HepG2 (cell line): Measurements from ENCODE around the gene DNLZ.

Experiments used
- ELF1 ChIP-seq: sonication (generic); formaldehyde crosslinking; IDR thresholded peaks from 2 replicates; pipeline ENCODE4 v1.4.0; 2020; ENCODE audit warnings: missing genetic modification reagents
- ELF4 ChIP-seq: sonication (generic); formaldehyde crosslinking; IDR thresholded peaks from 2 replicates; pipeline ENCODE4 v1.5.0; 2020; ENCODE audit warnings: missing genetic modification reagents, mild to moderate bottlenecking, moderate library complexity, borderline replicate concordance
- SMAD1 ChIP-seq: sonication (generic); formaldehyde crosslinking; IDR thresholded peaks from 2 replicates; pipeline ENCODE4 v1.4.0; 2020; ENCODE audit warnings: missing genetic modification reagents, low read depth, mild to moderate bottlenecking, borderline replicate concordance
- ZNF883 ChIP-seq: sonication (generic); formaldehyde crosslinking; IDR thresholded peaks from 2 replicates; pipeline ENCODE4 v1.5.1; 2020; ENCODE audit warnings: mild to moderate bottlenecking, missing genetic modification reagents; ENCODE audit errors: not compliant biosample characterization
- ZSCAN30 ChIP-seq: sonication (generic); formaldehyde crosslinking; IDR thresholded peaks from 2 replicates; pipeline ENCODE4 v1.5.0; 2020; ENCODE audit warnings: mild to moderate bottlenecking, missing genetic modification reagents
- TF ChIP-seq, protein P1 (sequence below): IDR thresholded peaks from 2 replicates; pipeline ENCODE4 v1.6.1; 2016; ENCODE audit warnings: low read depth

DNA sequence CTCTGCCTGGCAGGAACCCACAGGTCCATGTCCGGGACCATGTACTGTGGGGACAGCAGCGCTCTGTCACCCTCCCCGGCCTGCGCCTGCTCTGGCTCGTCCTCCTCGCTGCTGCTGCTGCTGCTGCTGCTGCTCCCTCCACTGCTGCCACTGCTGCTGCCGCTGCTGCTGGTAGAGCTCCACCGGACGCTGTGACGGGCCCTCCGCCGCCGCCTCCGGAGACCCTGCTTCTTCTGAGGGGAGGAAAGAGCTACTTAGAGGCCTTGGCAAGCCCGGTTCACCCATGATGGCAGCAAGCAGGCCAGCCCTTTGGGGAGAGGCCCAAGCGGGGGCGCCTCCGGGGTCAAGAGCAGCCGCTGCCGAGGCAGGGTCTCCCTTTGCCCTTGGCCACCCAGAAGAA is 19.9 kb upstream of the DNLZ start:
- no peak for TF ChIP-seq ELF1 (CRISPR knock-in tag)
- no peak for TF ChIP-seq ZSCAN30 (CRISPR knock-in tag)
- TF ChIP-seq, protein P1, sequence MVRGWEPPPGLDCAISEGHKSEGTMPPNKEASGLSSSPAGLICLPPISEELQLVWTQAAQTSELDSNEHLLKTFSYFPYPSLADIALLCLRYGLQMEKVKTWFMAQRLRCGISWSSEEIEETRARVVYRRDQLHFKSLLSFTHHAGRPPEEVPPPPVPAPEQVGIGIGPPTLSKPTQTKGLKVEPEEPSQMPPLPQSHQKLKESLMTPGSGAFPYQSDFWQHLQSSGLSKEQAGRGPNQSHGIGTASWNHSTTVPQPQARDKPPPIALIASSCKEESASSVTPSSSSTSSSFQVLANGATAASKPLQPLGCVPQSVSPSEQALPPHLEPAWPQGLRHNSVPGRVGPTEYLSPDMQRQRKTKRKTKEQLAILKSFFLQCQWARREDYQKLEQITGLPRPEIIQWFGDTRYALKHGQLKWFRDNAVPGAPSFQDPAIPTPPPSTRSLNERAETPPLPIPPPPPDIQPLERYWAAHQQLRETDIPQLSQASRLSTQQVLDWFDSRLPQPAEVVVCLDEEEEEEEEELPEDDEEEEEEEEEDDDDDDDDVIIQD (CRISPR knock-in tag), result no peak
- TF ChIP-seq ZNF883 (CRISPR knock-in tag), result no peak
- TF ChIP-seq SMAD1 (CRISPR knock-in tag), result no peak
- TF ChIP-seq ELF4 (CRISPR knock-in tag), result no peak
